ENCODE results near the gene ITIH3. TPM values are rescaled to one million over a fixed set of nuclear protein-coding genes. Genes with fewer than 3 reads are reported as not detected.

The ITIH3 gene
- total and polyA plus RNA-seq, 2 of the 8 experiments (the other 6 are each of a cell fraction or from before 2014, with no cell fraction given): not detected

GRCh38 chr3:52763466-52763865, 31.1 kb upstream of the ITIH3 start:
- Histone ChIP-seq H3K23ac (ENCODE audit: insufficient read length) (no peak overlapping the region), H3K4me2 (ENCODE audit: insufficient read depth in 1 of 2, low read depth in 2 of 2, low read length in 2 of 2) (no peak overlapping the region), H2BK20ac (ENCODE audit: low read length) (no peak overlapping the region), H3K9ac (replicated peaks in 1 of 4; ENCODE audit: extremely low read depth in 1 of 4, low read depth in 3 of 4, low read length in 3 of 4) (no peak overlapping the region), H3K79me2 (ENCODE audit: control insufficient read depth in 1 of 2, insufficient read depth in 2 of 2, low read length in 2 of 2) (peaks cover 0 to 4% of the 10 kb centered on the region in 2 experiments; a peak in 1 of 4 replicates), H4K8ac (ENCODE audit: extremely low read depth, insufficient read depth, low read length) (no peak overlapping the region), H2BK15ac (ENCODE audit: low read length) (no peak overlapping the region), H3K23me2 (ENCODE audit: low read depth, low read length) (no peaks in the 10 kb centered on the region), H3K27ac (ENCODE audit: low read depth, low read length) (no peak overlapping the region), H2BK12ac (ENCODE audit: low read depth, low read length) (no peak overlapping the region), H3K4me3 (ENCODE audit: extremely low read depth in 1 of 4, insufficient read depth in 2 of 4, low read depth in 3 of 4, low read length in 4 of 4) (no peak overlapping the region), H3K4ac (replicated peaks; ENCODE audit: insufficient read length, low read depth, low read length) (no peak overlapping the region), H3K9me3 (ENCODE audit: insufficient read depth in 2 of 2, low read depth in 1 of 2, low read length in 1 of 2) (no peaks in the 10 kb centered on the region), H2BK5ac (ENCODE audit: low read depth, low read length) (no peak overlapping the region), H3K56ac (replicated peaks; ENCODE audit: insufficient read length, low read depth, low read length) (no peak overlapping the region), H3K4me1 (replicated peaks in 1 of 4; ENCODE audit: control insufficient read depth in 3 of 4, insufficient read depth in 4 of 4, low read length in 3 of 4) (no peaks in the 10 kb centered on the region), H4K5ac (ENCODE audit: insufficient read length, low read depth, low read length) (no peak overlapping the region), H3K18ac (ENCODE audit: extremely low read depth, low read length) (no peak overlapping the region), H3K27me3 (replicated peaks in 1 of 4; ENCODE audit: control insufficient read depth in 3 of 4, extremely low read depth in 1 of 4, insufficient read depth in 3 of 4, low read length in 3 of 4) (no peaks in the 10 kb centered on the region), H2AFZ (ENCODE audit: low read length) (no peak overlapping the region), H4K20me1 (replicated peaks in 1 of 2; ENCODE audit: control insufficient read depth in 1 of 2, insufficient read depth in 2 of 2, low read length in 2 of 2) (peaks cover 0 to 2% of the 10 kb centered on the region in 2 experiments), H4K91ac (replicated peaks; ENCODE audit: insufficient read length, low read length) (no peak overlapping the region), H2BK120ac (replicated peaks; ENCODE audit: low read depth, low read length) (no peak overlapping the region), H3K79me1 (ENCODE audit: low read depth, low read length) (peaks cover 3% of the 10 kb centered on the region; the same call in 1 of the 2 replicates), H2AK5ac (ENCODE audit: low read depth, low read length) (no peak overlapping the region), H3K36me3 (ENCODE audit: control insufficient read depth in 2 of 4, insufficient read depth in 4 of 4, low read length in 3 of 4) (peaks cover 15 to 70% (median 49%) of the 10 kb centered on the region in 4 experiments; a peak in 7 of 8 replicates), H3K14ac (ENCODE audit: insufficient read length) (no peak overlapping the region)
- DNase-seq (ENCODE audit: low read depth in 1 of 2, low spot score in 2 of 2) (no peak), FAIRE-seq (no peak)
- 88% methylated on average over 2 of the region's 2 CpGs; no CpG with 5 or more reads in 1 of the 2 experiments for WGBS, 2 experiments (ENCODE audit: extremely low coverage in 1 of 2, insufficient coverage in 1 of 2, insufficient read length in 1 of 2, insufficient replicate concordance in 2 of 2, low coverage in 1 of 2, low lambda C conversion rate in 2 of 2, missing lambda C conversion rate in 1 of 2)
- POLR2A ChIA-PET (ENCODE audit: partially characterized antibody): interaction anchor here (1.3 kb wide), 1 partner anchor 10 kb away, joined by 4 read pairs; no protein-coding TSS in a partner anchor
- CTCF ChIA-PET (ENCODE audit: partially characterized antibody): interaction anchor here (0.7 to 1.5 kb wide), 3 partner anchors 23 to 68 kb away, joined by 3 to 5 read pairs (median 3); no protein-coding TSS in a partner anchor
- TF ChIP-seq TEAD4 (IDR thresholded peaks at IDR 0.05; ENCODE audit: low read depth, low read length) (no peak), MAX (IDR thresholded peaks at IDR 0.05) (no peak), CHD1 (IDR thresholded peaks at IDR 0.05; ENCODE audit: low read depth, low read length) (no peak), SIX5 (IDR thresholded peaks at IDR 0.05; ENCODE audit: low read depth, low read length) (no peak), POLR2AphosphoS5 (IDR thresholded peaks at IDR 0.05; ENCODE audit: low read depth, low read length) (no peak), SAP30 (IDR thresholded peaks at IDR 0.05; ENCODE audit: insufficient read depth, insufficient replicate concordance, low read length) (no peak), CEBPB (IDR thresholded peaks at IDR 0.05; ENCODE audit: low read depth, low read length) (no peak), SIRT6 (IDR thresholded peaks at IDR 0.05; ENCODE audit: low read length) (no peak)
